EH (cell line): ENCODE data around the gene WSCD1.

Experiments
- DNase-seq: peaks from one replicate; pipeline ENCODE4 v3.0.0-alpha.2; 2015; ENCODE audit warnings: low read depth

Gene WSCD1

GRCh38 chr17:6086603-6087400 lies 16.6 kb downstream of the WSCD1 start:
- DNase-seq = no peak

- no peak for DNase-seq
Observed at GRCh38 chr17:6088141-6088540, 18.0 kb downstream of the WSCD1 start.

DNA sequence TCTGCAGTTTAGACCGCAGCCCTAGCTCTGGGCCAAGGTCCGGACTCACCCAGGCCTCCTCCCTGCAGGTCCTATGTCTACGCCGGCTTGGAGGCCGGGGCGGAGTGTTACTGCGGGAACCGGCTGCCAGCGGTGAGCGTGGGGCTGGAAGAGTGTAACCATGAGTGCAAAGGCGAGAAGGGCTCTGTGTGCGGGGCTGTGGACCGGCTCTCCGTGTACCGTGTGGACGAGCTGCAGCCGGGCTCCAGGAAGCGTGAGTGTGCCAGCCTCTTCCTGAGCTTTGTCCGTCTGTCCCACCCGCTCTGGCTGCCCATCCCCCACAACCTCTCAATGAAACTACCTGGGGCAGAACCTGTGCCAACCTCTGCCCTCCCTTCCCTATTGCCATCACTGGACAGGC lies 20.1 kb downstream of the WSCD1 start:
- no peak for DNase-seq

DNA sequence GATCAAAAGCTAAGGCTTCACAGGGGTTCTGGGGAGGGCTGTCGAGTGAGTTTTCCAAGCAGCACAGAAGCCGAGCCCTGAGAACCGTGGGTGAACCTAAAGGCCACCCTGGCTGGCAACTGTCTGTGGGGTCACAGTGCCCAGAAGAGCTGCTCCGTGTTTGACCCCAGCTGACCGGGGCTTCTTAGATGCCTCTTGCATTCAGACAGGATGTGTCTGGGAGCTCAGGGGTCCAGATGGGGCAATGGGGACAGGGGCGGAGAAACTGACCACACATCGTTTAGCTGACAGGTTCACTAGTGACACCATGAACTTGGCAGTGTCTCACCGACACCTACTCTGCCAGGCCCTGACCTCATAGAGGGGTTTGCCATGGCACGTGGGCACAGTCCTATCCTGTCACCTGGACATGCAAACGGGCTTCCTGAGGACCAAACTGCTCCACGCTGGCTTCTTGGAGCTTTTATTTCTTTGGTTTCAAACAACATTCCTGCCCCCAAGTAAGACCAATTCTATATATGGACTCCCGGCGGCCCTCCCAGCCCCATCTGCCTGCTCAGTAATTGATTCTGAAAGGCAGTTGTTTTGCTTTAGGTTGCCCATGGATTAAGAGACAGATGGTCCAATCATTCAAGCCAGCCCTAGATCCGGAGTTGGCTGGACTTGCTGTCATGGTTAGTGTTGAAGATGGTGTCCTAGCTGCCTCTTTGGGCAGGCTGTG lies 22.2 kb downstream of the WSCD1 start:
- no peak for DNase-seq

DNA sequence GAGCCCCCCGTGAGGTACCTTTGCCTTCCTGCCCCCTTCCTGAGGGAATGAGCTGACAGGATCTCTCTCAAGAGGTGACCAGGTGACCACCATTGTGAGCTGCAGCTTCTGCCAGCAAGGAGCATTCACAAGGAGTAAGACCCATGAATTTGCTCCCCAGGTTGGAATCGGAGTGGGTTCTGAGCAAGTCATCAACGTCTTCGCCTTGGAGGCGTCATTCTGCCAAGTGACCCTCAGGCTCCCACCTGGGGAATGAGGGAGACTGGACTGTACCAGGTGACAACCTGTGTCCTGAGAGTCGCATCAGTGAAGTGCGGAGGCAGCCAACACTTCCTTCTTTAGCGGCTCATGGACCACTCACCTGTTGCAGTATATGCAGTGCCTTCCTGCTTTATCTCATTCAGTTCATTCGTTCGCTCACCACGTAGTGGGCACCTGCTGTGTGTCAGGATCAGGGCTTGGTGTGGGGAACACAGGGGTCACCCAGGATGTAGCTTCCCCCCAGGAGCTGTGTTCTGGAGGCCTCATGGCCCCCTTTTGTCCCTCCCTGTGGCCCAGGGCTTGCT lies 22.8 kb downstream of the WSCD1 start:
- DNase-seq = no peak

GRCh38 chr17:6094453-6094852 lies 24.3 kb downstream of the WSCD1 start:
- no peak for DNase-seq

DNA sequence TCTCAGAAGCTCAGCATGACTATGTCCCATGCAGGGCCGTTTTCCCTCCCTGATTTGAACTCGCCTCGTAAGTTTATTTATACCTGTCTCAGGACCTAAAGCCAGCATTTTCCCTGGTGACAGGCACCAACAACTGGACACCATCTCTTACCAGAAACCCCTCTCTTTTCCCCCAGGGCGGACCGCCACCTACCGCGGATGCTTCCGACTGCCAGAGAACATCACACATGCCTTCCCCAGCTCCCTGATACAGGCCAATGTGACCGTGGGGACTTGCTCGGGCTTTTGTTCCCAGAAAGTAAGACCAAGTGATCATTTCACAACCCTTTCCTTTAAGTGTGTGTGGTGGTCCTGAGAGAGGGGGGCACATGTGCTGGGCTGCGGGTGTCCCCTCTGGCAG lies 24.7 kb downstream of the WSCD1 start:
- no peak for DNase-seq

GRCh38 chr17:6095501-6095900 lies 25.3 kb downstream of the WSCD1 start:
- no peak for DNase-seq

- no peak for DNase-seq
Observed at GRCh38 chr17:6096201-6097004, 26.2 kb downstream of the WSCD1 start.

DNA sequence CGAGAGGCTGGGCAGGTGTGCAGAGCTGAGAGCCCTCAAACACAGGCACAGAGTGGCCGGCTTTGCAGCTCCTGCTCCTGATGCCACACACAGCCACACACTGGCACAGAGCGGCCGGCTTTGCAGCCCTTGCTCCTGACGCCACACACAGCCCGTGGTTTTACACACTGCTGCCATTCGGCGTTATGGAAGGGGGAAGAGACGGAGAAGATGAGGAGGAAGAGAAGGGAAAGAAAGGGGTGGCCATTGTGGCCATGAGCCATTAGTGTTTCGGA lies 26.8 kb downstream of the WSCD1 start:
- DNase-seq = no peak

- DNase-seq = no peak
Observed at GRCh38 chr17:6098050-6098822, 28.1 kb downstream of the WSCD1 start.

DNA sequence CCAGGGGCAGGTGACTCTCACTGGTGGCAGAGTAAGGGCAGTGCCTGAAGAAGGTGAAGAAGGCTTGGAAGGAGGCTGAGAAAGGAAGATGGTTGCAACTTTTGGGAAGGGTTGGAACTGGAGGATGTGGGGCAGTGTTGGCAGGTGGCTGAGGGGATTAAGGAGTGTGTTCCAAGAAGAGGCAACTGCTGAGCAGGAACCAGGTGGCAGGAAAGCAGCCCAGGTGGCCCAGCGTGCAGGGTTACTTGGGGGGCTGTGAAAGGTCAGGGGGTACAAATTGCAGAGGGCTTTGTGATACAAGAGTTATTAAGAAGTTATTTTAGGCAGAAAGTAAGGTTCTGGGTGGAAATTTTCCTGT lies 28.6 kb downstream of the WSCD1 start:
- DNase-seq = no peak

DNA sequence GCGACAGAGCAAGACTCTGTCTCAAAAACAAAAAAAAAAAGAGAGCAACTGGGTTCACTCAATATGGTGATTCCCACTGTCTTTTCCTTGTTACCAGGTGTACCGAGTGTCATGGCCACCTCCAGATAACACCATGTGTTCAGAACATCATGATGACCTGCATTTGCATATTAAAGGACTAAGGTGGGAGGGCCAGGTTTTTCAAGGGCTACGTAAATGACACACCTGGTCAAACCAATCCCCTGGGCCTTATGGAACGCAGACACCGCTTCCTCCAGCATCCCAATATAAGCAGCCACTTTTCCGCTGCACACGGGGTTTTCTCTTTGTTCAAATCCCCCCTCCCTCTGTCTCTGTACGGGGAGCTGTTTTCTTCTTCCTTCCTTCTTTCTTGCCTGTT lies 29.3 kb downstream of the WSCD1 start:
- DNase-seq = no peak

GRCh38 chr17:6100146-6100545 lies 30.0 kb downstream of the WSCD1 start:
- DNase-seq = no peak

- DNase-seq = no peak
Observed at GRCh38 chr17:6100891-6101500, 30.8 kb downstream of the WSCD1 start.

GRCh38 chr17:6101706-6102105 lies 31.5 kb downstream of the WSCD1 start:
- no peak for DNase-seq

GRCh38 chr17:6102615-6103014 lies 32.4 kb downstream of the WSCD1 start:
- DNase-seq = no peak

DNA sequence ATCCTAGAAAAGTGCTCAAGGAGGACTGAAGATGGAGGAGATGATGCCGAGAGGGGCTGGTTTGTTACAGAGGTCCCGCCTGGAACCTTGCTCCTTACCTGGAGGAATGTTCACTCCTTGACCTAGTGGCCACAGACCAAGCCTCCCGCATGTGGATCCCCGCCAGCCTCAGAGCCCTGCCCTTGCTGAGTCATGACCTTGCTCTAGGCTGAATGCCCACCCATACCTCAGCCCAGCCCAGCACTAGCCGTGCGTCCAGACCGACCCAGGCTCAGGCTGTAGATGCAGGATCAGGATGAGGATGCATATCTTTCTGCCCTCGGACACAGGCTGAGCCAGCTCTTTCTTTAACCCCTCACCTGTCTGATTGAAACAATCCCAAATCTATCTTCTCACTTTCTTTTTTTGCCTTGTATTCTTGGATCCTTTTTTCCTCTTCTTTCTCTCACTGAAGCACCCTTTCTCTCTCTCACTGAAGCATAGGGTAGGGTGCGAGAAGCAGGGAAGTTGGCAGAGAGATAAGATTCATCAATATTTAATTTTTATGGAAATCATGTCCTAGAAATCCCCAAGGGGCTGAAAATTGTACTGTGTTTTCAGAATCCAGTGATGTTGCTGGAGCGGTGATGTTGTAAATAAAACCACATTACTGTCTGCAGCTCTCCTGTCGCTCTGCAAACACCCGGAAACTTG lies 34.9 kb downstream of the WSCD1 start:
- no peak for DNase-seq

DNA sequence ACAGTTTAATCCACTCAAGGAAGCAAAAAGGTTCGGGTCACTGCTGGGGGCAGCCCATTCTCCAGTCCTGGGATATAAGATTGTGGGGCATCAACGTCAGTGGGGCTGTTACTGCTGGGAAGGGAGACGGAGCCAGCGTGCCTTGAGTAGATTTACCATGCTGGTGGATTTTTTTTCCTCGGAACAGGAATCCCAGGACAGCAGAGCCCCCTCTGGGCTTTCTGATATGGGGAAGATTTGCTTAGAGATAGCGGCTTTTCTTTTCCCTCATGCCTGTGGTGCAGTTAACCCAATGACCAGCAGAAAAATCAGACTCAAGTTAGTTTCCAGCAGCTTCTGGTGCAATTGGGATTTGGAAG lies 35.4 kb downstream of the WSCD1 start:
- DNase-seq = no peak

- DNase-seq = no peak
Observed at GRCh38 chr17:6106212-6106611, 36.0 kb downstream of the WSCD1 start.

DNA sequence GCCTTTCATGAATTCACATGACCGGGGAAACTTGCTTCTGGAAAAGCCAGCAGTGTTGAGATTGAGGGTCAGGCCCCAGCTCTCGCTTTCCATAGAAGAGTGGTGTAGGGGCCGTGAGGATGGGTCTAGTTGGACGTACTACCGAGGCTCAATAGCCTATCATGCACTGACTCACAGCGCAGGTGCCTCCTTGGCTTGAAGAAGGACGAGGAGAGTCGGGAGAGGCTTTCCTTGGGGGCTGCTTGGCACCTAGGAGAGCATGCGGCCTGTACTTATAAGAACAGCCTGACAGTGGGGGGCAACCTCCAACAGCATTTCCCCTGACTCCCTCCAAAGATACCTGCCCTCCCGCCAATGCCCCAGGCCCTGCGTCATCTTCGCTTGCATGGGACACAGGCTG lies 37.6 kb downstream of the WSCD1 start:
- no peak for DNase-seq
